Natural killer cell (primary cell): ENCODE measurements around the gene CFAP57. TPM values are rescaled to one million over a fixed set of nuclear protein-coding genes. Genes with fewer than 3 reads are reported as not detected.

Source experiments
- ATAC-seq, 3 donors: fragments of 150-1000 bp in 2 of 3; fragments of 200-7000 bp in 1 of 3; cut with Tn5 transposase; 1 replicate in 1 of 3; 2 replicates in 2 of 3; pipeline ENCODE4 v1.10.0; 2021; ENCODE audit warnings: mild to moderate bottlenecking in 2 of 3, moderate library complexity in 2 of 3
- DNase-seq, 2 donors: peaks; one replicate each; pipeline versions ENCODE4 v3.0.0 to v3.0.0-alpha.2; 2013 to 2021; ENCODE audit warnings: mixed read lengths in 1 of 2
- H3K27ac ChIP-seq: one replicate; pipeline ENCODE4 v1.5.1; 2013; ENCODE audit warnings: mild to moderate bottlenecking, low read length
- H3K27me3 ChIP-seq: one replicate; pipeline ENCODE4 v1.6.1; 2013; ENCODE audit warnings: low read length; ENCODE audit not compliant: control insufficient read depth, insufficient read depth
- H3K36me3 ChIP-seq: one replicate; pipeline ENCODE4 v1.6.1; 2013; ENCODE audit warnings: low read length; ENCODE audit not compliant: control insufficient read depth, insufficient read depth
- H3K4me1 ChIP-seq: one replicate; pipeline ENCODE4 v1.6.1; 2013; ENCODE audit warnings: low read length; ENCODE audit not compliant: control insufficient read depth, insufficient read depth
- H3K4me3 ChIP-seq: one replicate; pipeline ENCODE4 v1.5.1; 2013; ENCODE audit warnings: low read length
- H3K9me3 ChIP-seq: one replicate; pipeline ENCODE4 v1.6.1; 2013; ENCODE audit warnings: low read length; ENCODE audit not compliant: control insufficient read depth, insufficient read depth
- H3K27ac Mint-ChIP-seq, 2 donors: one replicate each; pipeline ENCODE4 v1.8.0; 2022; ENCODE audit warnings: mild to moderate bottlenecking in 2 of 2, mixed read lengths in 2 of 2, moderate library complexity in 1 of 2
- H3K27me3 Mint-ChIP-seq, 2 donors: one replicate each; pipeline ENCODE4 v1.8.0; 2022; ENCODE audit warnings: low read depth in 2 of 2, mixed read lengths in 2 of 2
- H3K36me3 Mint-ChIP-seq: one replicate; pipeline ENCODE4 v1.8.0; 2022; ENCODE audit warnings: mixed read lengths
- H3K4me1 Mint-ChIP-seq, 2 donors: one replicate each; pipeline ENCODE4 v1.8.0; 2022; ENCODE audit warnings: mixed read lengths in 2 of 2
- H3K4me3 Mint-ChIP-seq: one replicate; pipeline ENCODE4 v1.8.0; 2022; ENCODE audit warnings: mild to moderate bottlenecking, moderate library complexity, mixed read lengths
- H3K9me3 Mint-ChIP-seq, 2 donors: one replicate each; pipeline ENCODE4 v1.8.0; 2022; ENCODE audit warnings: mixed read lengths in 2 of 2
- CTCF ChIP-seq: fragments of 200-600 bp; IDR thresholded peaks from one replicate; pipeline ENCODE4 v1.8.0; 2022; ENCODE audit warnings: antibody characterized with exemption
- WGBS: methylation state at CpG from one replicate; pipeline ENCODE4 v1.1.7; 2013; ENCODE audit warnings: missing lambda C conversion rate; ENCODE audit not compliant: insufficient coverage; 5-methylcytosine and 5-hydroxymethylcytosine counted together
- intact Hi-C: fragments of 100-400 bp; cut with micrococcal nuclease; formaldehyde crosslinking; loops from one replicate; pipeline ENCODE4 v1.14.2; 2022
- total RNA-seq, 4 donors: library from RNA; stranded (reverse); fragments of 120-200 nt in 1 of 4; gene quantifications; one replicate each; pipeline versions ENCODE4 v1.2.3 to v1.2.4, GENCODE V29; 2013 to 2022

CFAP57 gene
- total RNA-seq, 3 donors from 2014 or later (not counting 1 experiment from before 2014, with no cell fraction given): 0.19 TPM; not detected in 2

GRCh38 chr1:43203859-43204258 lies 31.7 kb downstream of the CFAP57 start:
- Mint-ChIP-seq H3K36me3 (no peaks in the 10 kb centered on the region), H3K9me3 (peaks cover 0 to 3% of the 10 kb centered on the region in 2 donors), H3K27ac (no peak overlapping the region)

DNA sequence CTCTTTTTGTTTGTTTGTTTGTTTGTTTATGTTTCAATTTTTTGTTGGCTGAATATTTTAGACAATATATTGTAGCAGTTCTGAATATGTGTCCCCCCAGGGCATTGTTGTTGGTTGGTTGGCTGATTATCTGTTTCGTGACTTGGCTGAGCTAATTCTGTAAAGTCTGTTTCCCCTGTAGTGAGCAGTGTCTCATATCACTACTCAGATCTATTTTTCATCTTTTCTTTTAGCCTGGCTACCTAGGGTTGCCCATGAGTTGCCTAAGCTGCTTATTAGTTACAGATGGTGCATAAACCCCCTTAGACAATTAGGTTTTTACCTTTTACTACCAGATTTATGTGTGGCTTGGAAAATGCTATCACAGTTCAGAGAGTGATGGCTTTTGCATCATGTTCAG lies 32.3 kb downstream of the CFAP57 start:
- H3K4me3 ChIP-seq: no peak overlapping the region
- H3K27ac Mint-ChIP-seq: no peak overlapping the region
- no peak overlapping the region for H3K27ac ChIP-seq
- H3K4me1 Mint-ChIP-seq: no peaks in the 10 kb centered on the region
- no peaks in the 10 kb centered on the region for H3K9me3 ChIP-seq
- WGBS: 67% methylated on average over 1 of the region's 1 CpG
- DNase-seq (no peak), ATAC-seq (no peak)
- no peaks in the 10 kb centered on the region for H3K36me3 Mint-ChIP-seq
- peaks cover 0 to 18% of the 10 kb centered on the region in 2 donors for H3K27me3 Mint-ChIP-seq
- intact Hi-C loops: no loop called here
- peaks cover 0 to 3% of the 10 kb centered on the region in 2 donors for H3K9me3 Mint-ChIP-seq
- no peak for TF ChIP-seq CTCF
- no peaks in the 10 kb centered on the region for H3K4me1 ChIP-seq
- H3K4me3 Mint-ChIP-seq: no peak overlapping the region
- no peaks in the 10 kb centered on the region for H3K27me3 ChIP-seq
- no peaks in the 10 kb centered on the region for H3K36me3 ChIP-seq

More at GRCh38 chr1:43203859-43204258, 31.7 kb downstream of the CFAP57 start:
- no peak overlapping the region for H3K4me3 Mint-ChIP-seq
- TF ChIP-seq CTCF: no peak
- ATAC-seq (no peak), DNase-seq (no peak)
- 80% methylated on average over 1 of the region's 3 CpGs for WGBS
- peaks cover 0 to 18% of the 10 kb centered on the region in 2 donors for H3K27me3 Mint-ChIP-seq
- Histone ChIP-seq H3K4me3 (no peak overlapping the region), H3K9me3 (no peaks in the 10 kb centered on the region), H3K27me3 (no peaks in the 10 kb centered on the region), H3K36me3 (no peaks in the 10 kb centered on the region), H3K4me1 (no peaks in the 10 kb centered on the region), H3K27ac (no peak overlapping the region)
- intact Hi-C loops: no loop called here
- no peaks in the 10 kb centered on the region for H3K4me1 Mint-ChIP-seq

DNA sequence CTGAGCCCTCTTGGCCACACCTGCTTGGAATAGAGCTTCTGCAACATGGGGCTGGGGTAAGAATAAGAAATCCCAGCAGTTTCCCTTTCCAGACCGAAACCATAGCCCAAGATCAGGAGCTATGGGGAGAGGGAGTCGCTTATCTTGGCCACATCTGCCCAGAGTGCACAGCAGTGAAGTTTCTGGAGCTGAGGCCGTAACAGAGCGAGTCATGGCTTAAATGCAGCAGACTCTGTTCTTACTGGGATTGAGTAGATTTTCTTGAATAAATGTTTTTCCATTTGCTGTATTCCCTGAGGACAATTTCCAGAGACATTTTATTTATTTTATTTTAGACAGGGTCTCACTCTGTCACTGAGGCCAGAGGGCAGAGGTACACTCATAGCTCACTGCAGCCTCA lies 33.5 kb downstream of the CFAP57 start:
- Histone ChIP-seq H3K9me3 (no peaks in the 10 kb centered on the region), H3K27ac (no peak overlapping the region), H3K27me3 (no peaks in the 10 kb centered on the region), H3K4me3 (no peak overlapping the region), H3K4me1 (no peaks in the 10 kb centered on the region), H3K36me3 (no peaks in the 10 kb centered on the region)
- no peak for DNase-seq
- WGBS: 92% methylated on average over 4 of the region's 4 CpGs
- TF ChIP-seq CTCF: no peak
- H3K9me3 Mint-ChIP-seq: peaks cover 0 to 3% of the 10 kb centered on the region in 2 donors
- intact Hi-C loops: no loop called here
- no peaks in the 10 kb centered on the region for H3K36me3 Mint-ChIP-seq
- H3K4me1 Mint-ChIP-seq: no peaks in the 10 kb centered on the region
- no peak for ATAC-seq
- H3K27ac Mint-ChIP-seq: no peak overlapping the region
- no peak overlapping the region for H3K4me3 Mint-ChIP-seq
- peaks cover 5 to 18% of the 10 kb centered on the region in 2 donors for H3K27me3 Mint-ChIP-seq

GRCh38 chr1:43206600-43207228 lies 34.6 kb downstream of the CFAP57 start:
- no peak for TF ChIP-seq CTCF
- Mint-ChIP-seq H3K36me3 (no peaks in the 10 kb centered on the region), H3K27me3 (peaks cover 5 to 18% of the 10 kb centered on the region in 2 donors), H3K4me1 (no peaks in the 10 kb centered on the region), H3K4me3 (no peak overlapping the region), H3K27ac (no peak overlapping the region), H3K9me3 (peaks cover 0 to 3% of the 10 kb centered on the region in 2 donors)
- intact Hi-C loops: no loop called here
- H3K36me3 ChIP-seq: no peaks in the 10 kb centered on the region
- no peaks in the 10 kb centered on the region for H3K4me1 ChIP-seq
- no peak overlapping the region for H3K27ac ChIP-seq
- H3K9me3 ChIP-seq: no peaks in the 10 kb centered on the region
- H3K4me3 ChIP-seq: no peak overlapping the region
- ATAC-seq (no peak), DNase-seq (no peak)
- no peaks in the 10 kb centered on the region for H3K27me3 ChIP-seq
- WGBS: 45% methylated on average over 10 of the region's 10 CpGs
